Progenitor cell of endocrine pancreas (in vitro differentiated cells): Measurements from ENCODE around the gene PTBP1. TPM values are rescaled to one million over a fixed set of nuclear protein-coding genes. Genes with fewer than 3 reads are reported as not detected.
"Not testable (repeated sequence)": the region's sequence is repeated elsewhere in the genome, so short reads cannot be mapped to it uniquely, and the experiment has no call there.

Source experiments
- DNase-seq: peaks from one replicate; pipeline ENCODE4 v3.0.0; 2021; ENCODE audit warnings: low spot score; ENCODE audit not compliant: unreplicated experiment
- H3K27ac Mint-ChIP-seq: 2 replicates; pipeline ENCODE4 v1.8.0; 2021; ENCODE audit warnings: mild to moderate bottlenecking, moderate library complexity, mixed read lengths
- H3K27me3 Mint-ChIP-seq: 2 replicates; pipeline ENCODE4 v1.8.0; 2021; ENCODE audit warnings: mixed read lengths
- H3K36me3 Mint-ChIP-seq: 2 replicates; pipeline ENCODE4 v1.8.0; 2022; ENCODE audit warnings: mixed read lengths; ENCODE audit not compliant: insufficient read depth
- H3K4me1 Mint-ChIP-seq: 2 replicates; pipeline ENCODE4 v1.8.0; 2021; ENCODE audit warnings: low read depth, mixed read lengths
- H3K4me3 Mint-ChIP-seq: 2 replicates; pipeline ENCODE4 v1.8.0; 2021; ENCODE audit warnings: low read depth, mild to moderate bottlenecking, moderate library complexity, mixed read lengths
- H3K9me3 Mint-ChIP-seq: 2 replicates; pipeline ENCODE4 v1.8.0; 2021; ENCODE audit warnings: low read depth, mixed read lengths
- total RNA-seq: library from RNA; stranded (reverse); gene quantifications from 2 replicates; pipeline ENCODE4 v1.2.1, GENCODE V29; 2021
- TF ChIP-seq, protein P1 (sequence below): fragments of 200-600 bp; sonication (generic); IDR thresholded peaks from one replicate; pipeline ENCODE4 v1.5.0; 2021; ENCODE audit warnings: antibody characterized with exemption, mild to moderate bottlenecking; ENCODE audit not compliant: unreplicated experiment

Gene PTBP1
- total RNA-seq, 1 donor from 2014 or later = 500 TPM

DNA sequence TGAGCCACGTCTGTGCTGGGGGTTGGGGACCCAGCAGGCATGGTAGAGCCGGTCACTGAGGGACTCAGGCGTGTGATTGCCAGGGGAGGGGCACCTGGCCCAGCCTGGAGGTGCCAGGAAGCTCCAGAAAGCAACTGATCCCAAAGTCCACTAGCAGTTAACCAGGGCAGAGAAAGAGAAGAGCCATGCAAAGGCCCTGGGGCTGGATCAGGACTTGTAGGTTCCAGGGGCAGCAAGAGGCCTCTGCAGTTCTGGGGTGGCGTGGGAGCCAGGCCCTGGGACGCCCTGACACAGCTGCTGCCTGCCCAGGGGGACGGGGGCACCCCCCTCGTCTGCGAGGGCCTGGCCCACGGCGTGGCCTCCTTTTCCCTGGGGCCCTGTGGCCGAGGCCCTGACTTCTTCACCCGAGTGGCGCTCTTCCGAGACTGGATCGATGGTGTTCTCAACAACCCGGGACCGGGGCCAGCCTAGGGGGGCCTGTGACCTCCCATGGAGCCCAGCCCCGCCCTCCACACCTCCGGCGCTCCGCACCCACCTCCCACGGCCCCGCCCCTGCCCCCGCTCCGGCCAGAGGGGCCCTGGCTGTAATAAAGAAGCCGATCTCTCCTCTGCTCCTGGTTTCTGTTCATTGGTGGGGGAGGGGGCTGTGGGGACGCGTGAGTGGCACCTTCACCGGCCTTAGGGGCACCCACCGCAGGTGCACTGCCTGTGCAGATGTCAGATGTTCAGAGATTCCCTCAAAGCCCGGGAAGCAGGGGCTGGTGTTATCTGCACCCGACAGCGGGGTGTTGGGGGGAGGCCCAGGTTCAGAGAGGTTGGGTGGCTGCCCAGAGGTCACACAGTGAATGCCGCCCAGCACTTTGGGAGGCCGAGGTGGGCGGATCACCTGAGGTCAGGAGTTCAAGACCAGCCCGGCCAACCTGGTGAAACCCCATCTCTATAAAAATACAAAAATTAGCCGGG, 34.4 kb downstream of the PTBP1 start:
- no peaks in the 10 kb centered on the region for H3K4me1 Mint-ChIP-seq
- DNase-seq = no peak
- no peak overlapping the region for H3K27ac Mint-ChIP-seq
- no peak overlapping the region for H3K4me3 Mint-ChIP-seq
- no peaks in the 10 kb centered on the region for H3K36me3 Mint-ChIP-seq
- H3K9me3 Mint-ChIP-seq = no peaks in the 10 kb centered on the region
- TF ChIP-seq, protein P1, sequence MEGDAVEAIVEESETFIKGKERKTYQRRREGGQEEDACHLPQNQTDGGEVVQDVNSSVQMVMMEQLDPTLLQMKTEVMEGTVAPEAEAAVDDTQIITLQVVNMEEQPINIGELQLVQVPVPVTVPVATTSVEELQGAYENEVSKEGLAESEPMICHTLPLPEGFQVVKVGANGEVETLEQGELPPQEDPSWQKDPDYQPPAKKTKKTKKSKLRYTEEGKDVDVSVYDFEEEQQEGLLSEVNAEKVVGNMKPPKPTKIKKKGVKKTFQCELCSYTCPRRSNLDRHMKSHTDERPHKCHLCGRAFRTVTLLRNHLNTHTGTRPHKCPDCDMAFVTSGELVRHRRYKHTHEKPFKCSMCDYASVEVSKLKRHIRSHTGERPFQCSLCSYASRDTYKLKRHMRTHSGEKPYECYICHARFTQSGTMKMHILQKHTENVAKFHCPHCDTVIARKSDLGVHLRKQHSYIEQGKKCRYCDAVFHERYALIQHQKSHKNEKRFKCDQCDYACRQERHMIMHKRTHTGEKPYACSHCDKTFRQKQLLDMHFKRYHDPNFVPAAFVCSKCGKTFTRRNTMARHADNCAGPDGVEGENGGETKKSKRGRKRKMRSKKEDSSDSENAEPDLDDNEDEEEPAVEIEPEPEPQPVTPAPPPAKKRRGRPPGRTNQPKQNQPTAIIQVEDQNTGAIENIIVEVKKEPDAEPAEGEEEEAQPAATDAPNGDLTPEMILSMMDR = no peak
- H3K27me3 Mint-ChIP-seq = peaks cover 8% of the 10 kb centered on the region

DNA sequence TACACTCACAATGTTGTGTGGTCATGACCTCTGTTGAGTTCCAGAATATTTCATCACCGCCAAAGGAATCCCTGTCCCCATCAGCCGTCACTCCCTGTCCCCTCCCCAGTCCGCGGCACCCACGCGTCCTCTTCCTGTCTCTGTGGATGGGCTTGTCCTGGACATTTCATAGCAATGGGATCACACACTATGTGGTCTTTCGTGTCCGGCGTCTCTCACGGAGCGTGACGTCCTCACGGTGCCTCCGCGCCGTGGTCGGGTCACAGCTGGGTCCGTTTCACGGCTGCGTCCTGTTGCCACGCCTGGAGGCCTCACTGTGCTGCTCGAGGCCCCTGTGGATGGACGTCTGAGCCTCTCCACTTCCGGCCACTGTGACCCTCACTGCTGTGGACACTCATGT, 37.0 kb downstream of the PTBP1 start:
- Mint-ChIP-seq H3K4me1 (no peaks in the 10 kb centered on the region), H3K27me3 (peaks cover 8% of the 10 kb centered on the region), H3K27ac (peak overlapping the region; percentile 25), H3K9me3 (no peaks in the 10 kb centered on the region), H3K36me3 (no peaks in the 10 kb centered on the region), H3K4me3 (no peak overlapping the region)
- TF ChIP-seq, protein P1 = no peak
- DNase-seq = no peak

DNA sequence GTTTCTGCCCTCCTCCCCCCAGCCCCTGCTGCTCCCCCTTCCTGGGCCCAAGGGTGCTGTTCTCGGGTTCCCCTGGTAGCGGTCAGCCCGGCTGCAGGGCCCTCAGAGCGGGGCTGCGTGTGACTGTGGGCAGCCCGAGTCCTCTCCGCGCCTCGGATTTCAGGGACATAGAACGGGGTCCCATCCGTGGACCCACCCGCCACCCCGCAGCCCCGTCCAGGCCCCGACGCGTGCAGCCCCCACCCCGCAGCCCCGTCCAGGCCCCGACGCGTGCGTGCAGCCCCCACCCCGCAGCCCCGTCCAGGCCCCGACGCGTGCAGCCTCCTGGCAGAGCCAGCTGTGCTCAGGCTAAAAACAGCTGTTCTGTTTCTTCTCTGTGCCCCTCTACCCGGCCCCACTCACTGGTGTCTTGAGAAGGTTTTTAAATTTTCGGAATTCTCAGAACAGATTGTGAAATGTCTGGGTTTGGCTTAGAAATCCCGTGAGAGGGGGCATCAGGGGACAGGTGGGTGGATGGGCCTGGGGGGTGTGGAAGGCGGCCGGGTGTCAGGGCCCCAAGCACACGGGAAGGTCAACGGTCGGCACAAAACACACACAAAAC, 38.1 kb downstream of the PTBP1 start:
- Mint-ChIP-seq H3K27ac (no peak overlapping the region), H3K4me3 (no peak overlapping the region), H3K9me3 (no peaks in the 10 kb centered on the region), H3K4me1 (no peaks in the 10 kb centered on the region), H3K27me3 (peaks cover 10% of the 10 kb centered on the region), H3K36me3 (no peaks in the 10 kb centered on the region)
- DNase-seq = no peak
- TF ChIP-seq, protein P1 = no peak

DNA sequence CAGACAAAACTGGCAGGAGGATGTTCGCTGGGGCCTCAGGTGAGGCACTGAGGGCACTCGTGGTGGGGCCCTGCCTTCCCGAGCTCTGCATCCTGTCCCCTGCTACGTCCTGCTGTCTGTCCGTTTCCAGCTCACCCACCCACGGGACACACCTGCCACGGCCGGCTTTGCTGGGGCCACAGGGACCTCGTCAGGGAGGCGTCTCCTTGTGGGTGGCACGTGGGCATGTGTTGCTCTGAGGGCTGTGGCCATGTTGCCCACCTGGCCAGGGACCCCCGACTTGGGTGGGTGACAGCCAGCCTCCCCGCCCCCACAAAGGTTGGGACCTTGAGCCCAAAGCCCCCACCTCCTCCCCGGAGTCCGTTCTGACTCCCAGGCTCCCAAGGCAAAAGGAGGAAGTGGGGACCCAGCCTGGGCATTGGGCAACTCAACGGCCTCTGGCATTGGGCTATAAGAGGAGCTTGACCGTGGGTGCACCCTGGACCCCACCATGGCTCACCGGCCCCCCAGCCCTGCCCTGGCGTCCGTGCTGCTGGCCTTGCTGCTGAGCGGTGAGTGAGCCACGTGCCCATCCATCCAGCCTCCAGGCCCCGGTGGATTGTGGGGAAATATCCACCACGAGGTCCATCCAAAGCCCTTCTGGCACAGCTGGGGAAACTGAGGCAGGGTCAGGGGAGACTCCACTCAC, 43.4 kb downstream of the PTBP1 start, which contains the start of gene PRTN3:
Gene PRTN3 (plus strand): TSS at position 481 of the 688 bp plus-strand sequence. CDS start 10 bp downstream, at position 491.
- DNase-seq = no peak
- Mint-ChIP-seq H3K36me3 (peaks cover 2% of the 10 kb centered on the region), H3K4me1 (no peaks in the 10 kb centered on the region), H3K4me3 (no peak within 1 kb of the TSS), H3K9me3 (no peaks in the 10 kb centered on the region), H3K27ac (peak within 1 kb of the TSS; percentile 34), H3K27me3 (peaks cover 31% of the 10 kb centered on the region)
- TF ChIP-seq, protein P1 = no peak

DNA sequence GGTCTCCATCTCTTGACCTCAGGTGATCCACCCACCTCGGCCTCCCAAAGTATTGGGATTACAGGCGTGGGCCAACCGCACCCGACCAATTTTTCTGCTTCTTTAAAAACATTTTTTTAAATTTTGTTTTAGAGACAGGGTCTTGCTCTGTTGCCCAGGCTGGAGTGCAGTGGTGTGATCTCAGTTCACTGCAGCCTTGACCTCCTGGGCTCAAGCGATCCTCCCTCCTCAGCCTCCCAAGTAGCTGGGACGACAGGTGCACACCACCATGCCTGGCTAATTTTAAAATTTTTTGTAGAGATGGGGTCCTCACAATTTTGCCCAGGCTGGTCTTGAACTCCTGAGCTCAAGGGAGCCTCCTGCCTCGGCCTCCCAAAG, 45.5 kb downstream of the PTBP1 start:
- DNase-seq, H3K27ac Mint-ChIP-seq, H3K4me3 Mint-ChIP-seq, H3K9me3 Mint-ChIP-seq, H3K36me3 Mint-ChIP-seq, H3K4me1 Mint-ChIP-seq: not testable (repeated sequence)
- H3K27me3 Mint-ChIP-seq = peaks cover 40% of the 10 kb centered on the region
